Measurements from ENCODE around the gene THSD4. TPM values are rescaled to one million over a fixed set of nuclear protein-coding genes. Genes with fewer than 3 reads are reported as not detected.

THSD4 gene
- total RNA-seq, 2 donors from 2014 or later, result 71.2 to 150 TPM

GRCh38 chr15:71629781-71630474, 514.7 kb downstream of the THSD4 start:
- DNase-seq (ENCODE audit: low spot score) (no peak), ATAC-seq (ENCODE audit: insufficient number of reproducible peaks, low FRiP score, low read depth) (no peak)
- no peak for TF ChIP-seq CTCF (IDR thresholded peaks at IDR 0.05)
- H3K4me1 ChIP-seq (ENCODE audit: control insufficient read depth in 1 of 2, low read depth in 2 of 2), result peaks cover 0 to 22% of the 10 kb centered on the region in 2 donors
- no peak overlapping the region for H3K4me3 ChIP-seq
- H3K27me3 ChIP-seq (replicated peaks; ENCODE audit: insufficient read depth), result no peaks in the 10 kb centered on the region
- no peak overlapping the region for H3K27ac ChIP-seq
- no peaks in the 10 kb centered on the region for H3K9me3 ChIP-seq
- no peaks in the 10 kb centered on the region for H3K36me3 ChIP-seq

- H3K9me3 ChIP-seq, result no peaks in the 10 kb centered on the region
- H3K27me3 ChIP-seq (replicated peaks; ENCODE audit: insufficient read depth), result no peaks in the 10 kb centered on the region
- H3K4me1 ChIP-seq (ENCODE audit: control insufficient read depth in 1 of 2, low read depth in 2 of 2), result peaks cover 0 to 24% of the 10 kb centered on the region in 2 donors
- DNase-seq (ENCODE audit: low spot score) (no peak), ATAC-seq (ENCODE audit: insufficient number of reproducible peaks, low FRiP score, low read depth) (no peak)
- no peaks in the 10 kb centered on the region for H3K36me3 ChIP-seq
- H3K4me3 ChIP-seq, result no peak overlapping the region
- H3K27ac ChIP-seq, result no peak overlapping the region
- TF ChIP-seq CTCF (IDR thresholded peaks at IDR 0.05), result no peak
Measured at GRCh38 chr15:71630475-71630809, 515.2 kb downstream of the THSD4 start.

- no peak for ATAC-seq (ENCODE audit: insufficient number of reproducible peaks, low FRiP score, low read depth)
- peaks cover 0 to 24% of the 10 kb centered on the region in 2 donors for H3K4me1 ChIP-seq (ENCODE audit: control insufficient read depth in 1 of 2, low read depth in 2 of 2)
- H3K9me3 ChIP-seq, result no peaks in the 10 kb centered on the region
- no peak overlapping the region for H3K27ac ChIP-seq
- no peak for TF ChIP-seq CTCF (IDR thresholded peaks at IDR 0.05)
- no peak overlapping the region for H3K4me3 ChIP-seq
- H3K36me3 ChIP-seq, result no peaks in the 10 kb centered on the region
- DNase-seq (ENCODE audit: low spot score), result no peak
- no peaks in the 10 kb centered on the region for H3K27me3 ChIP-seq (replicated peaks; ENCODE audit: insufficient read depth)
Measured at GRCh38 chr15:71632576-71633195, 517.4 kb downstream of the THSD4 start.

GRCh38 chr15:71634820-71635560, 519.7 kb downstream of the THSD4 start:
- no peak overlapping the region for H3K27ac ChIP-seq
- DNase-seq (ENCODE audit: low spot score) (no peak), ATAC-seq (ENCODE audit: insufficient number of reproducible peaks, low FRiP score, low read depth) (no peak)
- peaks cover 0 to 18% of the 10 kb centered on the region in 2 donors for H3K4me1 ChIP-seq (ENCODE audit: control insufficient read depth in 1 of 2, low read depth in 2 of 2)
- no peaks in the 10 kb centered on the region for H3K27me3 ChIP-seq (replicated peaks; ENCODE audit: insufficient read depth)
- no peaks in the 10 kb centered on the region for H3K9me3 ChIP-seq
- H3K36me3 ChIP-seq, result no peaks in the 10 kb centered on the region
- H3K4me3 ChIP-seq, result no peak overlapping the region
- TF ChIP-seq CTCF (IDR thresholded peaks at IDR 0.05), result no peak

GRCh38 chr15:71635735-71636134, 520.5 kb downstream of the THSD4 start:
- no peak for DNase-seq (ENCODE audit: low spot score)

More at GRCh38 chr15:71635735-71636134, 520.5 kb downstream of the THSD4 start:
- no peaks in the 10 kb centered on the region for H3K9me3 ChIP-seq
- TF ChIP-seq CTCF (IDR thresholded peaks at IDR 0.05), result no peak
- ATAC-seq (ENCODE audit: insufficient number of reproducible peaks, low FRiP score, low read depth), result no peak
- H3K27me3 ChIP-seq (replicated peaks; ENCODE audit: insufficient read depth), result no peaks in the 10 kb centered on the region
- H3K4me1 ChIP-seq (ENCODE audit: control insufficient read depth in 1 of 2, low read depth in 2 of 2), result peaks cover 0 to 14% of the 10 kb centered on the region in 2 donors
- no peak overlapping the region for H3K27ac ChIP-seq
- no peaks in the 10 kb centered on the region for H3K36me3 ChIP-seq
- H3K4me3 ChIP-seq, result no peak overlapping the region

All from thoracic aorta (tissue), 2 donors.